HG03045 (cell line): ENCODE data around the gene GBX1.

Experiments used
- ATAC-seq: cut with Tn5 transposase; IDR thresholded peaks from one replicate; pipeline ENCODE4 v1.9.1; 2021; ENCODE audit warnings: mild to moderate bottlenecking, moderate library complexity; ENCODE audit not compliant: unreplicated experiment

GBX1 gene

GRCh38 chr7:151116603-151117440 is 50.7 kb downstream of the GBX1 start:
- ATAC-seq, result no peak

GRCh38 chr7:151115836-151116418 is 51.6 kb downstream of the GBX1 start:
- no peak for ATAC-seq

- ATAC-seq, result no peak
Measured at GRCh38 chr7:151115121-151115835, 52.2 kb downstream of the GBX1 start.

DNA sequence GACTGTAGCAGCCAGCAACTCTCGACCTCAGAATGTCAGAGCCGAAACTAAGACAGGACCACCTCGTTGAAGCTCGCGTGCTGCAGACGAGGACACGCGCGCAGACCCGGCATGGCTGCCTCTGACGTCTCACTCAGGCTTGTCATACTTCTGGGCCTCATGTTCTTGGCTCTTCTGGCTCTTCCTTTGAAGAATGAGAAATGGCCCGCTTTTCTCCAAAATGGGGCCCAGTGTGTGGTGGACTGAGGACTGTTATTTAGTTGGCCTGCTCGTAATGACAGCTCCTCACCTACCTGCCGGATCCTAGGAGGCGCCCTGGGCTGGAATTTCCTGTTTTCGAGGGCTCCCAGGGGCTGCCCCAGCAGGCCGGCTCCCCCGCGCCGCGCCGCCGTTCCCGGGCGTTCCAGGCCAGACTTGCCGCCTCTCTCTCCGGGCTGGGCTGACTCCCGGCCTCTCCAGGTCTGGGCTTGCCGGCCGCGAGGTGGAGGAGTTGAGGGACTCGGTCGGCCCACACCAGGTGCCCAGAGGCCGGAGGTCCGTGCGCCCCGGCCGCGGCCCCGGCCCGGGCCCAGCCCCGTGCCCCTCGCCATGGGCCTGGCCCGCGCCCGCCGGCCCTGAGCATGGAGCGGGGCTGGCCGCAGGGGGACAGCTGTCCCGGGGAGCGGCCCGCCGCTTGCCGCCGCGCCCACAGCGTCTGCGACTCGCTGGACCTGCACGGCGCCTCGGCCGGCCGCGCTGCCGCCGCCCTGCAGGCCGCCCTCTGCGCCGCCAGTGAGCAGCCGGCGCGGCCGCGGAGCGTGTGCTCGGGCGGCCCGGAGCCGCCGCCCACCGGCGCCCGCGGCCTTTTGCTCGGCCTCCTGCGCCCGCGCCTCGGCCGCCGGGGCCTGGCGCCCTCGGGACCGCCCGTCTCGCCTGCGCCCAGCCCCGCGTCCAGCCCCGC is 53.1 kb downstream of the GBX1 start:
- ATAC-seq, result no peak

DNA sequence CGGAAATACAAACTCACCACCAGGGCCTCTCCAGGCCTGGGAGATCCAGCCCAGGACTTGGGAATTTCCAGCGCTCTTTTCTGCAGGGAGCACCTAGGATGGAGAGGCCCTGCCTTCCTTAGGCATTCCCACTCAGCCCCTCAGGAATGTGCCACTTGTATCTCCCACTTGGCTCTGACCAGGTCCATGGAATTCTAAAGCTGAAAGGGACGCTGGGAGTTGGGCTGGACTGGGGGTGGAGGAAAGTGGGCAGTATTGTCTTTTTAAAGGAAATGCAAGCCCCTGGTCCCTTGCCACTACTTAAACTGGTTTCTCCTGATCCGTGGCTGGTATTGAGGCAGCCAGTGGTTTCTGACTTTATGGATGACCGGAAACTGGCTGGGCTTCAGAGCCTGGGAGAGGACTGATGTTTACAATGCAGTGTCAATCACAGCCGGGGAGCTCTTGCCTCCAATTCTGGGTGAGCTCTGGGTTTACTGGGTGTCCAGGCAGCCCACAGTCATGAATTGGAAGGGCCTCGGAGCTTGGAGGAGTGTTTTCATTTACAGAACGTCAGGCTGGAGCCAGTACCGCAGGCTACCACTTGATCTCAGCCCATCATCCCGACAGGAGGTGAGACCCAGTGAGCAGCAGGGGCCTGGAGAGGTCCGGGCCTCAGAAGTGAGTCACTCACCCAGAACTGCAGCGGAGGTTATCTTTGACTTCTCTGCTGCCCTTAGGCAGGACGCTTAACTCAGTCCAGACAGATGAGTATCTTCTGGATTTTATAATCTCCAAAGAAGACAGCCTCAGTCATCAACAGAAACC is 53.9 kb downstream of the GBX1 start:
- ATAC-seq, result no peak

GRCh38 chr7:151110941-151111645 is 56.4 kb downstream of the GBX1 start:
- ATAC-seq, result peak; percentile 77

GRCh38 chr7:151110236-151110940 is 57.1 kb downstream of the GBX1 start:
- no peak for ATAC-seq

- ATAC-seq, result no peak
Measured at GRCh38 chr7:151109094-151110048, 58.1 kb downstream of the GBX1 start.

- no peak for ATAC-seq
Measured at GRCh38 chr7:151107882-151108281, 59.6 kb downstream of the GBX1 start.

- ATAC-seq, result no peak
Measured at GRCh38 chr7:151104411-151105235, 62.9 kb downstream of the GBX1 start.

DNA sequence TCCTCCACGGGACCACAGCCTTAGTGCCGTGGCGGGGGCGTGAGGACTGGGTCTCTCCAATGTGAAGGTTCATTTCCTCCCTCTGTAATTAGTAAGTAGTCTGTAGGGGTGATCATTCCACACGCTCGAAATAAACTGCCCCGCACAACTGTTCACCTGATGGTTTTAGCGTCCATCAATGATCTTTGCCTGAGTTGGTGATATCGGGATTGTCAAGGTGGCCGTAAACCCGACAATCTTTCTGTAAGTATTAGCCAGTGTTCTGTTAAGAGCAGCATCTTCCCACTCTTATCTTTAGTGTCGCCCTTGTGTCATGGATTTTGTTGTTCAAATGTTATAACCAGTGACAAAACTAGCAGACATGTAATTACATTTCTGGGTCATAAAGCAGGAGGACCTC is 63.5 kb downstream of the GBX1 start:
- ATAC-seq, result no peak

DNA sequence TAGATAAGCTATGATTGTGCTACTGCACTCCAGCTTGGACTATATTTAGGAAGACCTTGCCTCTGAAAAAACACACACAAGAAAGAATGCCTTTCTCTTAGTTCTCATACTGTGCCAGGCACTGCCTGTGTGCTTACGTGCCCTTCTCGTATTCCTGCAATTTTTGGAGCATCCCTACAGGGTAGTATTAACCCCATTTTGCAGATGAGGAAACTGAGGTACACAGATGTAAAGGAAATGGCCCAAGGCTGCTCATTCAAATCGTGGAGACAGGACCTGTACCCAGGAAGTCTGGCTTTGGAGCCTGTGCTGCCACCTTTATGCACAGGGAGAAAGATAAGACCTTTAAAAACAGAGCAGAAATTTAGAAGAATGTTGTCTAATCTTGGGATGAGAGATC is 64.5 kb downstream of the GBX1 start:
- ATAC-seq, result no peak

DNA sequence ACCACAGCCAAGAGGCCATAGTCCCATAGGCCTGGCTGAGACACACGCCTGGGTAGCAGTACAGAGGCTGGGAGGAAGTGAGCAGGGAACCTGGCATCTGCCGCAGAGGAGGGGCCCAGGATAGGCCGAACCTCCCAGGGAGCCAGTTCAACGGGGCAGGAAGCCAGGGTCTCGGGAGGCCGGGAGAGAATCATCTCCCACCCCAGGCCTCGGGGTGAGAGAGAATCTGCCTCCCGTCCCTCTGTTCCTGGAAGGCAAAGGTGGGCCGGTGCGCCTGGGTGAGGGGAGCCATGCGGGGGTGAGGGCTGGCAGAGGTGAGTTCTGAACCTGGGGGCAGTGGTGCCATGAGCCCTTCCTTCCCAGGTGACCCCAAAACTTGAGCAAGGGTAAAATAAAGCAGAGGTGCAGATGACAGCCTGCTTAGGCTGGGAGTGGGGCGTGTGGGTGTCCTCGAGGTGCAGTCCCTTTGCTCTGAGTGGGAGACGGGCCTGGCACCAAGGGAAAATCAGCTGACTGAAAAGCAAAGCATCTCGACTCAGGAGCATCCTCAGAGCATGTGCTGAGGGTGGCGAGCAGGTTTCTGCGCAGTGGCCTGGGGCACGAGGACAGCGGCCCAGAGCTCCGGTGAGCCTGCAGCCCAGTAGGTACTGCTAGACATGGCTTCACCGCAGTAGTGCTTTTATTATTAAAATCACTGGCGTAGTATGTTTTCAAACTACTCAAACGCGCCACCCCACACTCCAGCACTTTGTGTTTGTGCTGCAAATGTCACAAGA is 65.7 kb downstream of the GBX1 start:
- ATAC-seq, result no peak

DNA sequence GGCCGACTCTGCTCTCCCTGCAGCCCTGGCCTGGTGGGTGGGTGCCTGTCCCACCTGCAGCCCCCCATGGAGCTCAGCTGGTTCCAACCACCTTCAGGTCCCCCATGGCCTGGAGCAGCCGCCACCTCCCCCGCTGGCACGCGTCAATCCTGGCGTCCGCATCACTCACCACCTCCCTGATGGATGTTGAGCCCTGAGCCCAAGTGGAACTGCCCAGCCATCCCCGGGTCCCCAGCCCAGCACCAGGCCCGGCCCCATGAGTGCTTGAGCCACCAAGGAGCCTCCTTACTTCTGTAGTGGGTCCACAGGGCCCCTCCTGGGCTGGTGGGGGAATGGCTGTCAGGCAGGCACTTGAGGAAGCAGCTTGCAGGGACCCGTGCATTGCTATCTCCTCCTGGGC is 66.6 kb downstream of the GBX1 start:
- ATAC-seq, result no peak

- no peak for ATAC-seq
Measured at GRCh38 chr7:151099486-151100211, 67.8 kb downstream of the GBX1 start.
